ENCODE data around the gene DCXR. TPM values are rescaled to one million over a fixed set of nuclear protein-coding genes. Genes with fewer than 3 reads are reported as not detected.
"Not testable (repeated sequence)": the region's sequence is repeated elsewhere in the genome, so short reads cannot be mapped to it uniquely, and the experiment has no call there.

The DCXR gene
- total RNA-seq, 3 donors from 2014 or later, result 84.9 to 151 (median 124) TPM

DNA sequence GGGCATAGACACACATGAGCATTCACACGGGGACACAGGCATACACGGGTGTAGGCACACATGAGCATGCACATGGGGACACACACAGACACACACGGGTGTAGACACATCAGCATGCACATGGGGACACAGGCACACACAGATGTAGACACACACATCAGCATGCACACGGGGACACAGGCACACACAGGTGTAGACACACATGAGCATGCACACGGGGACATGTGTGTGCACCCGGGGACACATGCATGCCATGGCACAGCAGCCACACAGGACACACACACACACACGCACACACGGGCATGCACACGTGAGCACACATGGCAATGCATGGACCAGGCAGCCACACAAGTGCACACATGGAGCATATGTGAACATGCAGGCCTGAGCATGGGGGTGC lies 5.2 kb upstream of the DCXR start:
- TF ChIP-seq CTCF (IDR thresholded peaks at IDR 0.05), result no peak
- DNase-seq, result no peak
- Histone ChIP-seq H3K4me3 (no peak overlapping the region), H3K36me3 (ENCODE audit: low read depth) (no peaks in the 10 kb centered on the region), H3K4me1 (ENCODE audit: low read depth) (peaks cover 3% of the 10 kb centered on the region), H3K9me3 (no peaks in the 10 kb centered on the region)
- no peak for ATAC-seq
- intact Hi-C loops (cut with DNase I, micrococcal nuclease), result no loop called here

DNA sequence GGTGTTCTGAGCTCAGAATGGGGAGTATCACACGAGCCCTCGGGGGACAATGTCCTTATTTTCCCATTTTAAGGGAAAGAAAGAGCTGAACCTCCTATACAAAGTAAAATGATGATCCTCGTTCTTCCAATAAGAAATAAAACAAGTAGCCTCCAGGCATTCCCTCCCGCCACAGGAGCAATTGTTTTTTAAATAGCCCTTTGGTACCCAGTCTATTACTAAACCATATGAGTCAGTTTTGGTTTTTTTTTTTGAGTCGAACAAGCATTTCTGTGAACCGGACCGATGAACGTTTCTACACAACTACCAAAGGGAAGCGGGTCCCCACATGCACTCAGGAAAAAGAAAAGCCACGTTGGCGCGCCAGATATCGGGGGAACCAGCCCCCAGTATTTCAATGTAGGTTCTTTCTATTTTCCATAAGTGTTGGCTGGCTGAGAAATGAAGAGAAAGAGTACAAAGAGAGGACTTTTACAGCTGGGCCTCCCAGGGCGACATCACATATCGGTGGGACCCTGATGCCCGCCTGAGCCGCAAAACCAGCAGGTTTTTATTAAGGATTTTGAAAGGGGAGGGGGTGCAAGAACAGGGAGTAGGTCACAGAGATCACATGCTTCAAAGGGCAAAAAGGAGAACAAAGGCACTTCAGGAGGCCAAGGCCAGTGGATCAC lies 3.8 kb upstream of the DCXR start:
- ATAC-seq (no peak), DNase-seq (no peak)
- peaks cover 7% of the 10 kb centered on the region for H3K4me1 ChIP-seq (ENCODE audit: low read depth)
- intact Hi-C loops (cut with DNase I, micrococcal nuclease), result no loop called here
- TF ChIP-seq CTCF (IDR thresholded peaks at IDR 0.05), result no peak
- H3K36me3 ChIP-seq (ENCODE audit: low read depth), result no peaks in the 10 kb centered on the region
- no peak overlapping the region for H3K4me3 ChIP-seq
- H3K9me3 ChIP-seq, result no peaks in the 10 kb centered on the region

DNA sequence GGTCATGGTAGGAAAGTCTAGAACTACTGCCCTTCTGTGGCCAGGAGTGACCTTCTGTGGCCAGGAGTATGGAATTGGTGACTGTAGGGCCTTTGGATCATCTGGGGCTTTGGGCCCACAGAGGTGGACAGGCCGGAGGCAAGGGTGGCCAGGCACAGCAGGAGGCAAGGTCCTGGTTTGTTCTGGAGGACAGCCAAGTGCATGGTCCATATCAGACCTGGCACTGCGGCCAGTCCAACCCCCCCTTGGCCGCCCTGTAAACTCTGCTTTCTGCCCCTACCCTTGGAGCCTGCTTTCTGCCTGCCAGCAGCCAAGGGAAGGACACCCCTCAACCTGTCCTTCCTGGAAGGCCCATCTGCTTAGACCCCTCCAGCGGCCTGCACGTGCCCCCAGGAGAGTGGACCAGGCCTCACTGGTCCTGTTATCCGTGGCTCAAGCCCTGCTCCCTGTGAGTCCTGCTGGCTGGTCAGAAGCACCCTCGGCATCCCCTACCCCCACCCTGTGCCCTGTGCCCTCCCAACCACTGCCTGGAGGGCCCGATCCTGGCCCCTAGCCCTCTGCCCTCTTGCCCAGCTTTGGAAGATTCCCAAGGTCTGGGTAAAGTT lies 2.3 kb upstream of the DCXR start:
- H3K36me3 ChIP-seq (ENCODE audit: low read depth), result no peaks in the 10 kb centered on the region
- intact Hi-C loops (cut with DNase I, micrococcal nuclease), result loop anchor here in 1 of 2 donors (10.0 kb wide), 1 partner anchor 115 kb away; no protein-coding TSS in a partner anchor
- H3K9me3 ChIP-seq, result no peaks in the 10 kb centered on the region
- no peak for ATAC-seq
- H3K4me3 ChIP-seq, result no peak overlapping the region
- peaks cover 10% of the 10 kb centered on the region for H3K4me1 ChIP-seq (ENCODE audit: low read depth)
- DNase-seq, result no peak
- TF ChIP-seq CTCF (IDR thresholded peaks at IDR 0.05), result no peak

GRCh38 chr17:82038796-82039409 lies 1.4 kb upstream of the DCXR start:
- H3K4me1 ChIP-seq (ENCODE audit: low read depth); ATAC-seq; H3K9me3 ChIP-seq; DNase-seq; H3K36me3 ChIP-seq (ENCODE audit: low read depth); H3K4me3 ChIP-seq: not testable (repeated sequence)
- intact Hi-C loops (cut with DNase I, micrococcal nuclease), result loop anchor here in 1 of 2 donors (10.0 kb wide), 1 partner anchor 116 kb away; no protein-coding TSS in a partner anchor

- no peak for TF ChIP-seq CTCF (IDR thresholded peaks at IDR 0.05)
- Histone ChIP-seq H3K4me1 (ENCODE audit: low read depth) (peaks cover 10% of the 10 kb centered on the region), H3K9me3 (no peaks in the 10 kb centered on the region), H3K4me3 (no peak overlapping the region), H3K36me3 (ENCODE audit: low read depth) (no peaks in the 10 kb centered on the region)
- ATAC-seq, result no peak
- intact Hi-C loops (cut with DNase I, micrococcal nuclease), result loop anchor here in 1 of 2 donors (10.0 kb wide), 1 partner anchor 117 kb away; no protein-coding TSS in a partner anchor
- DNase-seq, result no peak
Observed at GRCh38 chr17:82037889-82038195, 345 bp upstream of the DCXR start.

DNA sequence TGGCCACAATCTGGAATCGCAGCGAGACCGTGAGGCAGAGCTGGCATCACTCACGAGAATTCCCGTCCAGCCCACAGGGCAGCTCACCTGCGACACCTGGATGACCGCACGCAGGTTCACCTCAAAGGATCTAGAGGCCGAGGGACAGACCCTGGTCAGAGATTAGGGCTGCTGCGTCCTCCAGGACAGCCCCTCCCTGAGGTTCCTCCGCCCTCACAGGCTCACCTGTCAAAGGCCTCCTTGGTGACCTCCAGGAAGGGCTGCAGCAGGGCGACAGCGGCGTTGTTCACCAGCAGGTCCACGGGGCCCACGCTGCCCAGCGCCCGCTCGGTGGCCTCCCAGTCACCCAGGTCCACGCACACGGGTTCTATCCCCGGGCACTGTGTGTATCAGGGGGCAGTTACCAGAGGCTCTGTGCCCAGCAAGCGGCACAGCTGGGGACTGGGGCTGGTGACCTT lies 834 bp downstream of the DCXR start:
- Histone ChIP-seq H3K36me3 (ENCODE audit: low read depth) (no peaks in the 10 kb centered on the region), H3K9me3 (no peaks in the 10 kb centered on the region), H3K4me1 (ENCODE audit: low read depth) (peaks cover 14% of the 10 kb centered on the region), H3K4me3 (peak overlapping the region; percentile 35)
- DNase-seq, result peak in 1 of 3 donors; percentile 55
- intact Hi-C loops (cut with DNase I, micrococcal nuclease), result loop anchor here in 1 of 2 donors (10.0 kb wide), 1 partner anchor 118 kb away; no protein-coding TSS in a partner anchor
- no peak for TF ChIP-seq CTCF (IDR thresholded peaks at IDR 0.05)
- ATAC-seq, result peak; percentile 0
